Psoas muscle (tissue), 8 donors: ENCODE results near the gene TMPRSS9. TPM values are rescaled to one million over a fixed set of nuclear protein-coding genes. Genes with fewer than 3 reads are reported as not detected.
A peak's percentile ranks its signal among the peaks of the same experiment; 100 is the strongest.

Experiments used
- ATAC-seq, 4 donors: fragments of 200-7000 bp; cut with Tn5 transposase; one replicate each; pipeline ENCODE4 v1.9.1; 2020; ENCODE audit warnings: moderate library complexity in 3 of 4, mild to moderate bottlenecking in 2 of 4
- DNase-seq, 2 donors: peaks; one replicate each; pipeline ENCODE4 v3.0.0-alpha.2; 2020
- H3K27ac ChIP-seq: fragments of 200-600 bp; one replicate; pipeline ENCODE4 v1.8.0; 2022
- H3K27me3 ChIP-seq, 3 donors: fragments of 200-600 bp in 1 of 3; one replicate each; pipeline versions ENCODE4 v1.6.1 to v1.8.0; 2013 to 2022; ENCODE audit warnings: low read length in 2 of 3, mild to moderate bottlenecking in 2 of 3, moderate library complexity in 1 of 3; ENCODE audit not compliant: insufficient read depth in 3 of 3
- H3K36me3 ChIP-seq, 2 donors: fragments of 200-600 bp in 1 of 2; one replicate each; pipeline versions ENCODE4 v1.6.1 to v1.8.0; 2013 to 2022; ENCODE audit warnings: low read depth in 1 of 2, mild to moderate bottlenecking in 1 of 2, moderate library complexity in 1 of 2; ENCODE audit not compliant: insufficient read depth in 1 of 2
- H3K4me1 ChIP-seq: fragments of 200-600 bp; one replicate; pipeline ENCODE4 v1.8.0; 2022
- H3K4me3 ChIP-seq: fragments of 200-600 bp; one replicate; pipeline ENCODE4 v1.8.0; 2022; ENCODE audit warnings: mild to moderate bottlenecking
- H3K9me3 ChIP-seq: fragments of 200-600 bp; one replicate; pipeline ENCODE4 v1.8.0; 2022
- CTCF ChIP-seq: fragments of 200-600 bp; IDR thresholded peaks from one replicate; pipeline ENCODE4 v1.8.0; 2022; ENCODE audit warnings: antibody characterized with exemption
- WGBS, 3 donors: extraction: QIAGEN DNeasy Blood & Tissue Kit; methylation state at CpG; one replicate each; pipeline versions ENCODE4 v1.1.6 to v1.1.7; 2013; 5-methylcytosine and 5-hydroxymethylcytosine counted together
- intact Hi-C, 2 donors: fragments of 100-400 bp; cut with DNase I; formaldehyde crosslinking; loops; one replicate each; pipeline versions ENCODE4 v1.11.0 to v1.14.2; 2022
- polyA plus RNA-seq, 3 donors: library from polyadenylated mRNA; stranded (reverse); fragments of 200-250 nt; gene quantifications; one replicate each; pipeline ENCODE4 v1.2.3, GENCODE V29; 2013
- total RNA-seq, 4 donors: library from RNA; stranded (reverse); fragmentation: NEBNext Ultra II Directional in 2 of 4; extraction: Animal tissue kit (Norgen Biotek cat#: 25700) in 2 of 4; gene quantifications; one replicate each; pipeline versions ENCODE4 v1.2.1 to v1.2.4, GENCODE V29; 2021 to 2023
- donor health status: healthy with polysubstance abuse.
- donor health status: DM: no; HTN: no; CAD: no; lungs with moderate emphysema.
- donor health status: Bipolar disorder and iron deficiency.
- donor health status: healthy.
- donor health status: DM: yes; HTN: yes; CAD: no.
- donor health status: DM: no; HTN: no; CAD: no.
- donor health status: DM: no; HTN: no; CAD: no.
- donor health status: DM: yes; HTN: yes; CAD: no.

TMPRSS9 gene
- total and polyA plus RNA-seq, 7 donors, result 0.17 TPM; not detected in 6

GRCh38 chr19:2333027-2333806 is 26.8 kb upstream of the TMPRSS9 start:
- peak in 1 of 4 donors; percentile 15 for ATAC-seq
- Histone ChIP-seq H3K36me3 (peaks cover 0 to 7% of the 10 kb centered on the region in 2 donors), H3K27me3 (no peaks in the 10 kb centered on the region), H3K4me1 (peaks cover 42% of the 10 kb centered on the region), H3K27ac (peak overlapping the region; percentile 76), H3K4me3 (no peak overlapping the region), H3K9me3 (no peaks in the 10 kb centered on the region)
- TF ChIP-seq CTCF, result no peak
- peak in 1 of 2 donors; percentile 53 for DNase-seq
- intact Hi-C loops, result loop anchor here in 1 of 2 donors (5.0 kb wide), 1 partner anchor 54 kb away; no protein-coding TSS in a partner anchor
- 40 to 60% (median 46%) methylated on average over 23 to 27 of the region's 27 CpGs for WGBS, 3 donors

GRCh38 chr19:2333807-2334211 is 26.3 kb upstream of the TMPRSS9 start:
- WGBS, 3 donors, result 60 to 73% (median 71%) methylated on average over 10 to 11 of the region's 11 CpGs
- TF ChIP-seq CTCF, result no peak
- DNase-seq (no peak), ATAC-seq (no peak)
- H3K36me3 ChIP-seq, result peaks cover 0 to 8% of the 10 kb centered on the region in 2 donors
- no peak overlapping the region for H3K4me3 ChIP-seq
- H3K4me1 ChIP-seq, result peaks cover 42% of the 10 kb centered on the region
- H3K27ac ChIP-seq, result peak overlapping the region; percentile 76
- intact Hi-C loops, result loop anchor here in 1 of 2 donors (5.0 kb wide), 1 partner anchor 53 kb away; no protein-coding TSS in a partner anchor
- H3K27me3 ChIP-seq, result no peaks in the 10 kb centered on the region
- H3K9me3 ChIP-seq, result no peaks in the 10 kb centered on the region

GRCh38 chr19:2334426-2334825 is 25.6 kb upstream of the TMPRSS9 start:
- Histone ChIP-seq H3K4me3 (no peak overlapping the region), H3K4me1 (peaks cover 41% of the 10 kb centered on the region), H3K27me3 (no peaks in the 10 kb centered on the region), H3K9me3 (no peaks in the 10 kb centered on the region), H3K27ac (no peak overlapping the region), H3K36me3 (peaks cover 0 to 13% of the 10 kb centered on the region in 2 donors)
- TF ChIP-seq CTCF, result no peak
- intact Hi-C loops, result loop anchor here in 1 of 2 donors (5.0 kb wide), 1 partner anchor 53 kb away; no protein-coding TSS in a partner anchor
- WGBS, 3 donors, result 95 to 97% (median 96%) methylated on average over 27 of the region's 27 CpGs
- DNase-seq (no peak), ATAC-seq (no peak)

GRCh38 chr19:2334986-2335846 is 24.8 kb upstream of the TMPRSS9 start:
- no peak for TF ChIP-seq CTCF
- ATAC-seq, result no peak
- WGBS, 3 donors, result 93 to 96% (median 96%) methylated on average over 23 to 26 of the region's 26 CpGs
- no peak overlapping the region for H3K4me3 ChIP-seq
- DNase-seq, result no peak
- intact Hi-C loops, result loop anchor here in 1 of 2 donors (5.0 kb wide), 2 partner anchors 42 to 52 kb away; no protein-coding TSS in a partner anchor
- H3K27me3 ChIP-seq, result no peaks in the 10 kb centered on the region
- H3K27ac ChIP-seq, result no peak overlapping the region
- no peaks in the 10 kb centered on the region for H3K9me3 ChIP-seq
- H3K4me1 ChIP-seq, result peaks cover 33% of the 10 kb centered on the region
- H3K36me3 ChIP-seq, result peaks cover 0 to 20% of the 10 kb centered on the region in 2 donors
